ENCODE results near the gene TEX14.
A peak's percentile ranks its signal among the peaks of the same experiment; 100 is the strongest.
"Not testable (repeated sequence)": the region's sequence is repeated elsewhere in the genome, so short reads cannot be mapped to it uniquely, and the experiment has no call there.

Gene TEX14

GRCh38 chr17:58593123-58593522, 98.7 kb downstream of the TEX14 start:
- no peak for DNase-seq

GRCh38 chr17:58591455-58591854, 100.4 kb downstream of the TEX14 start:
- DNase-seq, result no peak

GRCh38 chr17:58590377-58590776, 101.5 kb downstream of the TEX14 start:
- no peak for DNase-seq

- peak; percentile 29 for DNase-seq
Observed at GRCh38 chr17:58587713-58588117, 104.1 kb downstream of the TEX14 start.

- no peak for DNase-seq
Observed at GRCh38 chr17:58586009-58586644, 105.7 kb downstream of the TEX14 start.

DNA sequence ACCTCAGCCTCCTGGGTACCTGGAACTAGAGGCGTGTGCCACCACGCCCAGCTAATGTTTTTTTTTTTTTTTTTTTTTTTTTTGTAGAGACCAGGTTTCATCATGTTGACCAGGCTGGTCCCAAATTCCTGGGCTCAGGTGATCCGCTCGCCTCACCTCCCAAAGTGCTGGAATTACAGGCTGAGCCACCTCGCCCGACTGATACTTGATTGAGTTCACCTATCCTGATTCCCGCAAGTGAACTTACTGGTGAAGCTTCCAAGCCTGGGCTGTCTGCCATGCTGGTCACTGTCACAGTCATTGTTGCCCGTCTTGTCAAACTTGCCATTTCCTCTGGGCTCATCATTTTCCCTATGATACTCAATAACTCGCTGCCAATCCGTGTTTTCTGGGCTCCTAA, 106.3 kb downstream of the TEX14 start:
- DNase-seq, result no peak

DNA sequence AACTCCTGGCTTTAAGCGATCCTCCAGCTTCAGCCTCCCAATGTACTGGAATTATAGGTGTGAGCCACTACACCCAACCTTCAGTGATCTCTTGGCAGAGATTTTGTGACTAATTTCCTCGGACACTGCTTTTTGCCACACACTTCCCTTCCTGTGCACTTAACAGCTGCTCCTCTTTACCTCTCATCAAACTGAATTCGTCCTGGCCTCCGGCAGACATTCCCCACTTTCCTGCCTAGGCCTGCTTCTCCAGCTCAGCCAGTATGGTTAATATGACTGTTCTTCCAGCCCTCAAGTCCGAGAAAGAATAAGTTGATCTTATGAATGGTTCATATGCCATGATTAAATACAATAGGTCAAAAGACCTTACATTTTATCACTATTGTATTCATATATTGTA, 108.4 kb downstream of the TEX14 start:
- DNase-seq, result no peak

DNA sequence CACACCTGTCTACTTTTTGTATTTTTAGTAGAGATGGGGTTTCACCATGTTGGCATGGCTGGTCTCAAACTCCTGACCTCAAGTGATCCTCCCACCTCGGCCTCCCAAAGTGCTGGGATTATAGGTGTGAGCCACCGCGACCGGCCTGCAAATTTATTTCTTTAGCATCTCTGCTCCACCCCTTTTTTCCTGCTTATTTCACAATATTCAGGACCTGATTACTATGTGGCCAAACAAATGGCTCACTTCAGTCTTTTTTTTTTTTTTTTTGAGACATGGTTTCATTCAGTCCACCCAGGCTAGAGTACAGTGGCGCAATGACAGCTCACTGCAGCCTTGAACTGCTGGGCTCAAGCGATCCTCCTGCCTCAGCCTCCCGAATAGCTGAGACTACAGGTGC, 109.1 kb downstream of the TEX14 start:
- not testable (repeated sequence) for DNase-seq

- DNase-seq, result no peak
Observed at GRCh38 chr17:58580671-58581070, 111.2 kb downstream of the TEX14 start.

- DNase-seq, result peak; percentile 43
Observed at GRCh38 chr17:58577696-58578095, 114.1 kb downstream of the TEX14 start.

DNA sequence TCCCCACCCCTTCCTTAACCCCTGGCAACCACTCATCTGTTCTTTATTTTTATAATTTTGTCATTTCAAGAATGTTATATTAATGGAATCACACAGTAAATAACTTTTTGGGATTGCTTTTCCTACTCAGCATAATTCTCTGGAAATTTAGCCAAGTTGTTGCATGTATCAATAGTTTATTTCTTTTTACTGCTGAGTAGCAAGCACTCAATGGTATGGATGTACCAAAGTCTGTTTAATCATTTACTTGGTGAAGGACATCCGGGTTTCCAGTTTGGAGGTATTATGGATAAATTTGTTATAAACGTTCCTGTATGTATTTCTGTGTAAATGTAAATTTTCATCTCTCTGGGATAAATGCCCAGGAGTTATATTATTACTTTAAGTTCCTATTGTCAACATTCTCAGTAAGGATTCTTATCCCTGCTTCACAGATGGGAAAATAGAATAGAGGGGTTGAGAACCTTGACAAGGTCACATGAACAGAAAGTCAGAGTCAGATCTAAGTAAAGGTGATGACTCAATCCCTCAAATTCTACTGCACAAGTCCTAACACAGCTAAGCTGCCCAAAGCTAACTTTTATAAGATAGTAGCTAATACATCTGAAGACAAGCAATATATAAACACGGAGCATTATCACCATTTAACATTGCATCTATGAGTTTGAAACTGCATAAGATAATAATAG, 115.0 kb downstream of the TEX14 start:
- DNase-seq, result no peak

GRCh38 chr17:58575511-58575910, 116.3 kb downstream of the TEX14 start:
- peak; percentile 61 for DNase-seq

GRCh38 chr17:58574025-58574424, 117.8 kb downstream of the TEX14 start:
- no peak for DNase-seq

- DNase-seq, result no peak
Observed at GRCh38 chr17:58572846-58573245, 119.0 kb downstream of the TEX14 start.

DNA sequence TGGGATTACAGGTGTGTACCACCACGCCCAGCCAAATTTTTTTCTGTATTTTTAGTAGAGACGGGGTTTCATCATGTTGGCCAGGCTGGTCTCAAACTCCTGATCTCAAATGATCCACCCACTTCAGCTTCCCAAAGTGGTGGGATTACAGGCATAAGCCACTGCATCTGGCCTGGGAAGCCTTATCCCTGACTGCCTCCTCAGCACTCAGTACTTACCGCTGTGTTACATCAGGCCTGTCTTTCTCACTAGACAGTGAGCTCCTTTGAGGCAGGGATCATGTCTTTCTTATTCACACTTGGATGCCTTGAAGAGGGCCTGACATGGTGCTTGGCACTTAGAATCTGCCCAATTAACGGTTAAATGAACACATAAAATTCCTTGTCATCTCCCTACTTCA, 121.1 kb downstream of the TEX14 start:
- no peak for DNase-seq

DNA sequence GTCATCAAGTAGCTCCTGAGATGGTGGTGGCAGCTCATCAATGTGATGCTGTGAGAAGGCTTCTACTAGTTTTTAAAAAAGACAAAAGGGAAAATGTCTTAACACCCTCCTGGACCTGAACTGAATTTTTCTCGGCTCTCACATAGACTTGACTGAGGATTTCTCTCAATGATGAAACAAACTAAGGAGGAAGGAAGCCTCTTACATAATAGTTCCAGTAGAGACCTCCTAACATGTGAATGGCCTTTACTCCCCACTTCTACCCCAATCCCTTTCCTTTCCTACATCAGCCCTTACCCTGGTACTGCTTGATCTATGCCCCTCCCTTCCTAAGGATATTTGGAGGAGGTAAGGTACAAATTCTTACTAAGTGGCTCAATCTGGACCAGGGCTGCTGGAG, 122.6 kb downstream of the TEX14 start:
- DNase-seq, result no peak

GRCh38 chr17:58568044-58568799, 123.6 kb downstream of the TEX14 start:
- no peak for DNase-seq

- DNase-seq, result no peak
Observed at GRCh38 chr17:58565389-58566311, 126.2 kb downstream of the TEX14 start.

DNA sequence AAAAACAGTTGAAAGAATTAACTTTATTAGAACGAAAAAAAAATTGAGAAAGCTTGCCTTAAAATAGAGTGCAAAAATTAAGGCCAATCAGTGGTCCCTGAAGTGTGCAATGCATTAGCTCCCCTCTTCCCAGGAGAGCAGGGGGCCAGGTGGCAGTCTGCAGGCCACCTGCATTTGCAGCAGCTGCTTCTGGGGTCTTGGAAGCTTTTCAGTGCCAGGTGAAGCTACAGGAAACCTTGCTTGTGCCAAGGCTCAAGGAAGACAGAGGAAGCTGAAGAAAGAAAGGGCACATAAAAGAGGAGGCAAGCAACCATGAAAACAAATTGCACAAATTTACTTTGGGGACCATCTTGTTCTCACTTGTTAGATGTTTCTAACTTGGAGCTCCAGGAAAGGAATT, 126.9 kb downstream of the TEX14 start:
- no peak for DNase-seq

- no peak for DNase-seq
Observed at GRCh38 chr17:58564243-58564642, 127.6 kb downstream of the TEX14 start.

DNA sequence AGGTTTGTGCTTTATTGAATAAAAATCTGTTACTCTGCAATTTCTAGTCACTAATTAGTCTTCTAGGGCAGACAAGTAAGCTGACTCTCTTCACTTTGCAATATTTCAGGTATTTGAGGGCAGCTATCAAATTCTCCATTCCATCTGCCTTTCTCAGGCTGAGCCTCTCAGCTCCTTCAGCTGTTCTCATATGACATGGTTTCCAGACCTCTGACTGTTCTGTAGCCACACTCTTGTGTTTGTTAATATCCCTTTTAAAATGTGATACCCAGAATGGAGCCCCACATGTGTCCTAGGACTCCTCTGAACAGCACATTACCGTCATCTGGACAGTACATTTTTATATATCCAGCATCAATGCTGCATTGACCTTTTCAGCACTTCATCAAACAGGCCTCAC, 131.3 kb downstream of the TEX14 start:
- no peak for DNase-seq

DNA sequence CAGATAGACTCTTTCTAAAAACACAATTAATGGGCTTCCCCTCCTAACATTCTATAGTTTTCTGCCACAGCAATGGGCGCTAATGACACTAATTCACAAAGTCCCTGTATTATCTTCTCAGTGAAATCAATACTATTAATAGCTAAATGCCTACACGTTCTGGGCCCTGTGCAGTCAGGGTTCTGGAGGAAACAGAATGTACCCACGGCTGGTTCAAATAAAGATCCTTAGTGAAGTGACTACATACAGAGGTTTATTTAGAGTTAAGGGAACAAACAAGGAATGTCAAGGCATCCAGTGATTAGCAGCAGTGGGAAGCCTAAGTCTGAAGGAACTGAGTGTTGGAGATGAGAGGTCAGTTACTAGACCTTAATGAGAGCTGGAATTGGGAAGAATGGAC, 133.9 kb downstream of the TEX14 start:
- DNase-seq, result no peak

GRCh38 chr17:58556833-58557250, 135.0 kb downstream of the TEX14 start:
- DNase-seq, result peak; percentile 26

Measured in fibroblast of skin of right quadriceps (primary cell).